B cell (primary cell): ENCODE results near the gene RNASE2. TPM values are rescaled to one million over a fixed set of nuclear protein-coding genes. Genes with fewer than 3 reads are reported as not detected.

Source experiments
- ATAC-seq: fragments of 200-7000 bp; cut with Tn5 transposase; one replicate; pipeline ENCODE4 v1.10.0; 2021; ENCODE audit warnings: low read depth, mild to moderate bottlenecking, moderate number of reproducible peaks, moderate library complexity
- CTCF ChIA-PET: fragments of 350-600 bp; sonication (Branson Sonifier 250); formaldehyde crosslinking; loops from one replicate; lab custom pipeline; 2021; ENCODE audit warnings: antibody characterized with exemption, inconsistent platforms; lab: Charles Lee
- POLR2A ChIA-PET: fragments of 350-600 bp; sonication (Branson Sonifier 250); formaldehyde crosslinking; loops from one replicate; lab custom pipeline; 2021; ENCODE audit warnings: antibody characterized with exemption; lab: Charles Lee
- DNase-seq: peaks from one replicate; pipeline ENCODE4 v3.0.0; 2013
- H2AFZ ChIP-seq: 2 replicates; pipeline ENCODE4 v1.6.1; 2012; ENCODE audit warnings: mild to moderate bottlenecking, low read depth, low read length; ENCODE audit not compliant: insufficient read depth, poor library complexity, severe bottlenecking
- H3K27ac ChIP-seq, 2 donors: 1 replicate in 1 of 2; 2 replicates in 1 of 2; pipeline ENCODE4 v1.5.1; 2012 to 2013; ENCODE audit warnings: low read length in 2 of 2, mild to moderate bottlenecking in 2 of 2, moderate library complexity in 1 of 2
- H3K27me3 ChIP-seq, 4 experiments: fragments of 200-600 bp in 1 of 4; sonication (generic) in 1 of 4; replicated peaks in 1 of 4; 1 replicate in 2 of 4; 2 replicates in 2 of 4; pipeline versions ENCODE4 v1.6.1 to v1.7.0; 2013 to 2016; ENCODE audit warnings: low read length in 3 of 4, mild to moderate bottlenecking in 2 of 4, mixed read lengths in 1 of 4, moderate library complexity in 1 of 4; ENCODE audit not compliant: insufficient read depth in 4 of 4, control insufficient read depth in 3 of 4; ENCODE audit errors: control extremely low read depth in 1 of 4
- H3K36me3 ChIP-seq, 2 experiments: replicated peaks in 1 of 2; 1 replicate in 1 of 2; 2 replicates in 1 of 2; pipeline versions ENCODE4 v1.6.1 to v1.7.1; 2013; ENCODE audit warnings: low read length in 1 of 2; ENCODE audit not compliant: insufficient read depth in 2 of 2, control insufficient read depth in 1 of 2; ENCODE audit errors: control extremely low read depth in 1 of 2, extremely low read depth in 1 of 2
- H3K4me1 ChIP-seq, 2 donors: fragments of 200-600 bp in 1 of 2; sonication (generic) in 1 of 2; 1 replicate in 1 of 2; 2 replicates in 1 of 2; pipeline versions ENCODE4 v1.5.1 to v1.6.1; 2013 to 2017; ENCODE audit warnings: low read length in 2 of 2; ENCODE audit not compliant: control insufficient read depth in 2 of 2, insufficient read depth in 2 of 2
- H3K4me2 ChIP-seq: replicated peaks from 2 replicates; pipeline ENCODE3; 2012; ENCODE audit warnings: mild to moderate bottlenecking, low read depth, low read length; ENCODE audit not compliant: poor library complexity, severe bottlenecking
- H3K4me3 ChIP-seq, 5 experiments: fragments of 200-600 bp in 1 of 5; sonication (generic) in 1 of 5; 1 replicate in 3 of 5; 2 replicates in 2 of 5; pipeline versions ENCODE4 v1.5.1 to v1.7.0; 2011 to 2016; ENCODE audit warnings: low read length in 4 of 5, mild to moderate bottlenecking in 4 of 5, low read depth in 2 of 5, control low read depth in 1 of 5, moderate library complexity in 1 of 5; ENCODE audit not compliant: insufficient read depth in 1 of 5; ENCODE audit errors: control extremely low read depth in 1 of 5, extremely low read depth in 1 of 5
- H3K79me2 ChIP-seq: fragments of 200-600 bp; sonication (generic); one replicate; pipeline ENCODE4 v1.6.0; 2016; ENCODE audit warnings: low read length; ENCODE audit not compliant: control insufficient read depth, insufficient read depth
- H3K9ac ChIP-seq: fragments of 200-600 bp; sonication (generic); 2 replicates; pipeline ENCODE4 v1.6.1; 2017; ENCODE audit warnings: mild to moderate bottlenecking, low read length, moderate library complexity
- H3K9me3 ChIP-seq, 3 donors: one replicate each; pipeline versions ENCODE4 v1.6.1 to v1.7.1; 2013; ENCODE audit warnings: low read length in 2 of 3; ENCODE audit not compliant: control insufficient read depth in 2 of 3, insufficient read depth in 1 of 3; ENCODE audit errors: control extremely low read depth in 1 of 3
- H4K20me1 ChIP-seq: 2 replicates; pipeline ENCODE4 v1.6.0; 2012; ENCODE audit warnings: mild to moderate bottlenecking, low read length; ENCODE audit not compliant: insufficient read depth, control insufficient read depth, poor library complexity, severe bottlenecking
- H3K27ac Mint-ChIP-seq: one replicate; pipeline ENCODE4 v1.8.0; 2021; ENCODE audit warnings: mixed read lengths
- H3K27me3 Mint-ChIP-seq: one replicate; pipeline ENCODE4 v1.8.0; 2021; ENCODE audit warnings: mixed read lengths
- H3K4me1 Mint-ChIP-seq: one replicate; pipeline ENCODE4 v1.8.0; 2021; ENCODE audit warnings: mixed read lengths
- H3K4me3 Mint-ChIP-seq: one replicate; pipeline ENCODE4 v1.8.0; 2021; ENCODE audit warnings: mixed read lengths
- H3K9me3 Mint-ChIP-seq: one replicate; pipeline ENCODE4 v1.8.0; 2022; ENCODE audit warnings: mixed read lengths; ENCODE audit not compliant: insufficient read depth
- EZH2 ChIP-seq: IDR thresholded peaks from 2 replicates; pipeline ENCODE4 v1.6.1; 2012; ENCODE audit warnings: borderline replicate concordance, low read depth, mild to moderate bottlenecking, moderate library complexity, low read length; ENCODE audit not compliant: insufficient read depth, poor library complexity, severe bottlenecking
- WGBS: methylation state at CpG from one replicate; pipeline ENCODE4 v1.1.5; 2013; ENCODE audit warnings: missing lambda C conversion rate; ENCODE audit not compliant: insufficient coverage; 5-methylcytosine and 5-hydroxymethylcytosine counted together
- intact Hi-C: fragments of 100-400 bp; cut with micrococcal nuclease; formaldehyde crosslinking; loops from one replicate; pipeline ENCODE4 v1.10.0; 2022
- polyA plus RNA-seq: library from polyadenylated mRNA; depleted of rRNA; stranded (reverse); fragments of >200 nt; gene quantifications from 2 replicates; pipeline ENCODE4 v1.2.3, GENCODE V29; 2012
- total RNA-seq, 2 donors: library from RNA; stranded (reverse); fragments of 120-200 nt in 1 of 2; gene quantifications; 1 replicate in 1 of 2; 2 replicates in 1 of 2; pipeline versions ENCODE4 v1.2.3 to v1.2.4, GENCODE V29; 2013 to 2022
- TF ChIP-seq, protein P1 (sequence below): fragments of 200-600 bp; IDR thresholded peaks from one replicate; pipeline ENCODE4 v1.8.0; 2022; ENCODE audit warnings: antibody characterized with exemption, mild to moderate bottlenecking

Gene RNASE2
- total and polyA plus RNA-seq, 2 donors (not counting 1 experiment from before 2014, with no cell fraction given) = 0.54 TPM; not detected in 1

GRCh38 chr14:20997564-20997963 lies 42.3 kb downstream of the RNASE2 start:
- no peak overlapping the region for H3K9ac ChIP-seq
- no peak overlapping the region for H3K4me3 Mint-ChIP-seq
- H2AFZ ChIP-seq = no peak overlapping the region
- H3K79me2 ChIP-seq = no peaks in the 10 kb centered on the region
- H3K27me3 ChIP-seq = no peaks in the 10 kb centered on the region
- peaks cover 14 to 54% of the 10 kb centered on the region in 2 experiments for H3K36me3 ChIP-seq
- H3K9me3 Mint-ChIP-seq = no peaks in the 10 kb centered on the region
- no peak for TF ChIP-seq EZH2
- TF ChIP-seq, protein P1, sequence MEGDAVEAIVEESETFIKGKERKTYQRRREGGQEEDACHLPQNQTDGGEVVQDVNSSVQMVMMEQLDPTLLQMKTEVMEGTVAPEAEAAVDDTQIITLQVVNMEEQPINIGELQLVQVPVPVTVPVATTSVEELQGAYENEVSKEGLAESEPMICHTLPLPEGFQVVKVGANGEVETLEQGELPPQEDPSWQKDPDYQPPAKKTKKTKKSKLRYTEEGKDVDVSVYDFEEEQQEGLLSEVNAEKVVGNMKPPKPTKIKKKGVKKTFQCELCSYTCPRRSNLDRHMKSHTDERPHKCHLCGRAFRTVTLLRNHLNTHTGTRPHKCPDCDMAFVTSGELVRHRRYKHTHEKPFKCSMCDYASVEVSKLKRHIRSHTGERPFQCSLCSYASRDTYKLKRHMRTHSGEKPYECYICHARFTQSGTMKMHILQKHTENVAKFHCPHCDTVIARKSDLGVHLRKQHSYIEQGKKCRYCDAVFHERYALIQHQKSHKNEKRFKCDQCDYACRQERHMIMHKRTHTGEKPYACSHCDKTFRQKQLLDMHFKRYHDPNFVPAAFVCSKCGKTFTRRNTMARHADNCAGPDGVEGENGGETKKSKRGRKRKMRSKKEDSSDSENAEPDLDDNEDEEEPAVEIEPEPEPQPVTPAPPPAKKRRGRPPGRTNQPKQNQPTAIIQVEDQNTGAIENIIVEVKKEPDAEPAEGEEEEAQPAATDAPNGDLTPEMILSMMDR = no peak
- H3K27me3 Mint-ChIP-seq = no peaks in the 10 kb centered on the region
- no peaks in the 10 kb centered on the region for H3K9me3 ChIP-seq
- ATAC-seq (no peak), DNase-seq (no peak)
- intact Hi-C loops = no loop called here
- H4K20me1 ChIP-seq = no peaks in the 10 kb centered on the region
- H3K4me2 ChIP-seq = no peak overlapping the region
- 84% methylated on average over 4 of the region's 6 CpGs for WGBS
- no peak overlapping the region for H3K27ac Mint-ChIP-seq
- no peak overlapping the region for H3K27ac ChIP-seq
- H3K4me3 ChIP-seq = no peak overlapping the region
- no peaks in the 10 kb centered on the region for H3K4me1 ChIP-seq
- POLR2A ChIA-PET = interaction anchor here (0.5 kb wide), 1 partner anchor 12 kb away, joined by 3 read pairs; no protein-coding TSS in a partner anchor
- CTCF ChIA-PET = interaction anchor here (0.7 to 6.5 kb wide), 4 partner anchors 18 to 107 kb away, joined by 3 to 47 read pairs (median 9); partner anchors contain the start of gene RNASE13
- H3K4me1 Mint-ChIP-seq = no peaks in the 10 kb centered on the region

DNA sequence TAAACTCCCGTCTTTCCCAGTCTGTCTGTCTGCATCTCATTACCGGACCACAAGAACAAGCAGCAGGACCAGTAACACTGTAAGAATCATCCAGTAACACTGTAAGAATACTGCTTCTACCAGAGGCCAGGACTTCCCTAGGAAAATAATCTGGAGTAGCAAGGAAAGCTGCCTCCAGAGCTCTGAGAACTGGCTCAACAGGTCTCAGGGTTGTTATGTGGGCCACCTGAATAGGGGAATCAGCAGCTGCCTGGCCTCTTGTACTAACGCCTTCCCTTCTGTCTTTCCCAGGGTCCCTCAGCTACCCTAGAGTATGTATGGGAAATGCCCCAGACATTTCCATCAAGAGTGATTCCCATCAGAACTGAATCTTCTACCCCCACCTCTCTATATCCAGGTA lies 42.9 kb downstream of the RNASE2 start:
- CTCF ChIA-PET = interaction anchor here (1.3 to 6.5 kb wide), 4 partner anchors 10 to 107 kb away, joined by 4 to 47 read pairs (median 9); no protein-coding TSS in a partner anchor

More for the DNA sequence above, 42.9 kb downstream of the RNASE2 start:
- intact Hi-C loops = no loop called here
- WGBS = 100% methylated on average over 2 of the region's 3 CpGs
- no peak overlapping the region for H2AFZ ChIP-seq
- POLR2A ChIA-PET = no interaction called here
- H3K36me3 ChIP-seq = peaks cover 14 to 48% of the 10 kb centered on the region in 2 experiments
- H3K4me1 ChIP-seq = no peaks in the 10 kb centered on the region
- H3K9me3 ChIP-seq = no peaks in the 10 kb centered on the region
- H4K20me1 ChIP-seq = no peaks in the 10 kb centered on the region
- H3K27me3 ChIP-seq = no peaks in the 10 kb centered on the region
- no peaks in the 10 kb centered on the region for H3K27me3 Mint-ChIP-seq
- no peaks in the 10 kb centered on the region for H3K4me1 Mint-ChIP-seq
- no peak overlapping the region for H3K4me3 Mint-ChIP-seq
- ATAC-seq (no peak), DNase-seq (no peak)
- H3K27ac Mint-ChIP-seq = no peak overlapping the region
- no peak overlapping the region for H3K9ac ChIP-seq
- H3K9me3 Mint-ChIP-seq = no peaks in the 10 kb centered on the region
- no peak overlapping the region for H3K4me3 ChIP-seq
- TF ChIP-seq, protein P1 = no peak
- no peak for TF ChIP-seq EZH2
- H3K79me2 ChIP-seq = no peaks in the 10 kb centered on the region
- no peak overlapping the region for H3K27ac ChIP-seq
- no peak overlapping the region for H3K4me2 ChIP-seq
